H1 (cell line): ENCODE results near the gene TDRD9. TPM values are rescaled to one million over a fixed set of nuclear protein-coding genes. Genes with fewer than 3 reads are reported as not detected.

ENCODE experiments used
- CTCF ChIA-PET: fragments of 300-600 bp; sonication (Branson Sonifier 250); formaldehyde crosslinking; loops from one replicate; lab custom pipeline; 2021; ENCODE audit not compliant: partially characterized antibody; lab: Charles Lee
- POLR2A ChIA-PET: fragments of 300-600 bp; sonication (Branson Sonifier 250); formaldehyde crosslinking; loops from one replicate; lab custom pipeline; 2021; ENCODE audit warnings: inconsistent platforms; ENCODE audit not compliant: partially characterized antibody; lab: Charles Lee
- DNase-seq, 2 experiments: peaks; one replicate each; pipeline versions ENCODE4 v3.0.0 to v3.0.0-alpha.2; 2010 to 2022; ENCODE audit warnings: low spot score in 2 of 2, low read depth in 1 of 2, mixed read lengths in 1 of 2
- FAIRE-seq: peaks from 2 replicates; lab custom pipeline; 2011; peaks lifted over from hg19 to GRCh38; lab: Jason Lieb, UNC
- H2AFZ ChIP-seq: 2 replicates; pipeline ENCODE4 v1.8.1; 2012; ENCODE audit warnings: low read length, inconsistent platforms
- H2AK5ac ChIP-seq: 2 replicates; pipeline ENCODE4 v1.6.1; 2013; ENCODE audit warnings: low read depth, low read length
- H2BK120ac ChIP-seq: replicated peaks from 2 replicates; pipeline ENCODE3; 2013; ENCODE audit warnings: low read depth, low read length, inconsistent platforms
- H2BK12ac ChIP-seq: 2 replicates; pipeline ENCODE4 v1.6.1; 2013; ENCODE audit warnings: low read depth, low read length
- H2BK15ac ChIP-seq: 2 replicates; pipeline ENCODE4 v1.6.1; 2013; ENCODE audit warnings: low read length
- H2BK20ac ChIP-seq: 2 replicates; pipeline ENCODE4 v1.6.1; 2013; ENCODE audit warnings: low read length
- H2BK5ac ChIP-seq: 2 replicates; pipeline ENCODE4 v1.6.1; 2013; ENCODE audit warnings: low read depth, low read length
- H3K14ac ChIP-seq: 2 replicates; pipeline ENCODE4 v1.6.1; 2013; ENCODE audit warnings: inconsistent platforms; ENCODE audit not compliant: insufficient read length
- H3K18ac ChIP-seq: 2 replicates; pipeline ENCODE4 v1.6.1; 2013; ENCODE audit warnings: low read length; ENCODE audit errors: extremely low read depth
- H3K23ac ChIP-seq: 2 replicates; pipeline ENCODE4 v1.6.1; 2013; ENCODE audit warnings: inconsistent platforms; ENCODE audit not compliant: insufficient read length
- H3K23me2 ChIP-seq: 2 replicates; pipeline ENCODE4 v1.6.1; 2013; ENCODE audit warnings: low read depth, low read length
- H3K27ac ChIP-seq: 2 replicates; pipeline ENCODE4 v1.6.1; 2011; ENCODE audit warnings: low read depth, low read length, inconsistent platforms
- H3K27me3 ChIP-seq, 4 experiments: replicated peaks in 1 of 4; 1 replicate in 1 of 4; 2 replicates in 3 of 4; pipeline versions ENCODE4 v1.6.1 to v1.8.1; 2011 to 2013; ENCODE audit warnings: low read length in 3 of 4, mild to moderate bottlenecking in 3 of 4, inconsistent platforms in 2 of 4, mixed read lengths in 2 of 4, moderate library complexity in 1 of 4; ENCODE audit not compliant: control insufficient read depth in 3 of 4, insufficient read depth in 3 of 4; ENCODE audit errors: extremely low read depth in 1 of 4
- H3K36me3 ChIP-seq, 4 experiments: 2 replicates each; pipeline versions ENCODE4 v1.6.1 to v1.8.1; 2011 to 2013; ENCODE audit warnings: mild to moderate bottlenecking in 4 of 4, low read length in 3 of 4, moderate library complexity in 2 of 4, control low read depth in 1 of 4, inconsistent platforms in 1 of 4; ENCODE audit not compliant: insufficient read depth in 4 of 4, control insufficient read depth in 2 of 4
- H3K4ac ChIP-seq: replicated peaks from 2 replicates; pipeline ENCODE3; 2013; ENCODE audit warnings: low read length, low read depth, mixed read lengths, inconsistent platforms; ENCODE audit not compliant: insufficient read length
- H3K4me1 ChIP-seq, 4 experiments: replicated peaks in 1 of 4; 1 replicate in 1 of 4; 2 replicates in 3 of 4; pipeline versions ENCODE4 v1.6.1 to v1.8.1; 2011 to 2013; ENCODE audit warnings: low read length in 3 of 4, inconsistent platforms in 2 of 4, mixed read lengths in 1 of 4; ENCODE audit not compliant: insufficient read depth in 4 of 4, control insufficient read depth in 3 of 4
- H3K4me2 ChIP-seq, 2 experiments: 2 replicates each; pipeline versions ENCODE4 v1.6.1 to v1.8.1; 2011 to 2013; ENCODE audit warnings: low read depth in 2 of 2, low read length in 2 of 2, control low read depth in 1 of 2, inconsistent platforms in 1 of 2, mild to moderate bottlenecking in 1 of 2; ENCODE audit not compliant: insufficient read depth in 1 of 2
- H3K4me3 ChIP-seq, 4 experiments: fragments of 200-600, 300-600 bp in 1 of 4; sonication (generic), shearing (Covaris generic), sonication (Bioruptor Twin) in 1 of 4; 2 replicates each; pipeline versions ENCODE4 v1.5.1 to v1.8.1; 2011 to 2016; ENCODE audit warnings: low read length in 4 of 4, low read depth in 3 of 4, control low read depth in 2 of 4, inconsistent platforms in 2 of 4, mild to moderate bottlenecking in 2 of 4, mixed read lengths in 1 of 4, moderate library complexity in 1 of 4; ENCODE audit not compliant: insufficient read depth in 2 of 4; ENCODE audit errors: extremely low read depth in 1 of 4
- H3K56ac ChIP-seq: replicated peaks from 2 replicates; pipeline ENCODE3; 2013; ENCODE audit warnings: low read depth, mild to moderate bottlenecking, mixed read lengths, low read length, inconsistent platforms; ENCODE audit not compliant: insufficient read length
- H3K79me1 ChIP-seq: 2 replicates; pipeline ENCODE4 v1.6.1; 2013; ENCODE audit warnings: low read depth, low read length, control low read depth
- H3K79me2 ChIP-seq, 2 experiments: 2 replicates each; pipeline versions ENCODE4 v1.6.1 to v1.8.1; 2012 to 2013; ENCODE audit warnings: low read length in 2 of 2, mild to moderate bottlenecking in 2 of 2, inconsistent platforms in 1 of 2; ENCODE audit not compliant: insufficient read depth in 2 of 2, control insufficient read depth in 1 of 2
- H3K9ac ChIP-seq, 4 experiments: replicated peaks in 1 of 4; 1 replicate in 1 of 4; 2 replicates in 3 of 4; pipeline versions ENCODE4 v1.6.1 to v1.8.1; 2011 to 2013; ENCODE audit warnings: low read depth in 3 of 4, low read length in 3 of 4, control low read depth in 2 of 4, mild to moderate bottlenecking in 2 of 4, moderate library complexity in 2 of 4, inconsistent platforms in 1 of 4; ENCODE audit errors: extremely low read depth in 1 of 4
- H3K9me3 ChIP-seq, 2 experiments: 2 replicates each; pipeline versions ENCODE4 v1.6.1 to v1.8.1; 2012 to 2013; ENCODE audit warnings: mild to moderate bottlenecking in 2 of 2, moderate library complexity in 2 of 2, control low read depth in 1 of 2, inconsistent platforms in 1 of 2, low read depth in 1 of 2, low read length in 1 of 2, mixed read lengths in 1 of 2; ENCODE audit not compliant: insufficient read depth in 2 of 2
- H4K20me1 ChIP-seq, 2 experiments: replicated peaks in 1 of 2; 2 replicates each; pipeline versions ENCODE3 to v1.8.1; 2011 to 2013; ENCODE audit warnings: inconsistent platforms in 2 of 2, low read length in 2 of 2, mild to moderate bottlenecking in 1 of 2; ENCODE audit not compliant: insufficient read depth in 2 of 2, control insufficient read depth in 1 of 2
- H4K5ac ChIP-seq: 2 replicates; pipeline ENCODE4 v1.6.1; 2013; ENCODE audit warnings: low read length, low read depth, mixed read lengths, inconsistent platforms; ENCODE audit not compliant: insufficient read length
- H4K8ac ChIP-seq: 2 replicates; pipeline ENCODE4 v1.8.0; 2013; ENCODE audit warnings: mild to moderate bottlenecking, moderate library complexity, low read length, inconsistent platforms; ENCODE audit not compliant: insufficient read depth; ENCODE audit errors: extremely low read depth
- H4K91ac ChIP-seq: replicated peaks from 2 replicates; pipeline ENCODE3; 2013; ENCODE audit warnings: low read length, mixed read lengths, inconsistent platforms; ENCODE audit not compliant: insufficient read length
- ASH2L ChIP-seq: fragments of 200-600, 300-600 bp; sonication (generic); IDR thresholded peaks from one replicate; pipeline ENCODE4 v1.7.1; 2017; ENCODE audit warnings: low read length
- CEBPB ChIP-seq: IDR thresholded peaks from 2 replicates; pipeline ENCODE4 v1.6.1; 2012; ENCODE audit warnings: low read depth, low read length
- FOSL1 ChIP-seq: IDR thresholded peaks from 2 replicates; pipeline ENCODE4 v1.6.1; 2011; ENCODE audit warnings: mild to moderate bottlenecking, low read depth, low read length, moderate library complexity; ENCODE audit not compliant: insufficient read depth
- NANOG ChIP-seq: IDR thresholded peaks from 2 replicates; pipeline ENCODE4 v1.6.1; 2011; ENCODE audit warnings: low read length, low read depth, mild to moderate bottlenecking, inconsistent platforms; ENCODE audit not compliant: insufficient read depth, poor library complexity, severe bottlenecking
- SP2 ChIP-seq: IDR thresholded peaks from 2 replicates; pipeline ENCODE4 v1.6.1; 2012; ENCODE audit warnings: mild to moderate bottlenecking, low read length, inconsistent platforms
- WGBS, 2 experiments: shearing (Covaris generic) in 1 of 2; methylation state at CpG; one replicate each; pipeline versions ENCODE4 v1.1.6 to v1.1.7; 2013 to 2015; ENCODE audit warnings: low lambda C conversion rate in 2 of 2, mixed read lengths in 2 of 2, inconsistent platforms in 1 of 2, low coverage in 1 of 2, missing lambda C conversion rate in 1 of 2; ENCODE audit not compliant: insufficient replicate concordance in 2 of 2, insufficient coverage in 1 of 2, insufficient read length in 1 of 2; ENCODE audit errors: extremely low coverage in 1 of 2, missing lambda C conversion rate in 1 of 2; 5-methylcytosine and 5-hydroxymethylcytosine counted together
- polyA plus RNA-seq, 7 experiments: library from polyadenylated mRNA; depleted of rRNA in 3 of 7; stranded (reverse) in 5 of 7; unstranded in 2 of 7; fragments of >200 nt in 5 of 7; fragments of 200-250 nt in 2 of 7; gene quantifications; 1 replicate in 5 of 7; 2 replicates in 1 of 7; 4 replicates in 1 of 7; pipeline versions ENCODE4 v1.2.1 to v1.2.3, GENCODE V29; 2011 to 2013; ENCODE audit warnings: missing spikeins in 2 of 7, mixed read lengths in 2 of 7
- total RNA-seq: library from RNA; stranded (reverse); fragmentation: NEBNext Ultra II Directional; extraction: Animal tissue kit (Norgen Biotek cat#: 25700); gene quantifications from 2 replicates; pipeline ENCODE4 v1.2.1, GENCODE V29; 2021

The TDRD9 gene
- total and polyA plus RNA-seq, 2 of the 8 experiments (the other 6 are each of a cell fraction or from before 2014, with no cell fraction given), result not detected

DNA sequence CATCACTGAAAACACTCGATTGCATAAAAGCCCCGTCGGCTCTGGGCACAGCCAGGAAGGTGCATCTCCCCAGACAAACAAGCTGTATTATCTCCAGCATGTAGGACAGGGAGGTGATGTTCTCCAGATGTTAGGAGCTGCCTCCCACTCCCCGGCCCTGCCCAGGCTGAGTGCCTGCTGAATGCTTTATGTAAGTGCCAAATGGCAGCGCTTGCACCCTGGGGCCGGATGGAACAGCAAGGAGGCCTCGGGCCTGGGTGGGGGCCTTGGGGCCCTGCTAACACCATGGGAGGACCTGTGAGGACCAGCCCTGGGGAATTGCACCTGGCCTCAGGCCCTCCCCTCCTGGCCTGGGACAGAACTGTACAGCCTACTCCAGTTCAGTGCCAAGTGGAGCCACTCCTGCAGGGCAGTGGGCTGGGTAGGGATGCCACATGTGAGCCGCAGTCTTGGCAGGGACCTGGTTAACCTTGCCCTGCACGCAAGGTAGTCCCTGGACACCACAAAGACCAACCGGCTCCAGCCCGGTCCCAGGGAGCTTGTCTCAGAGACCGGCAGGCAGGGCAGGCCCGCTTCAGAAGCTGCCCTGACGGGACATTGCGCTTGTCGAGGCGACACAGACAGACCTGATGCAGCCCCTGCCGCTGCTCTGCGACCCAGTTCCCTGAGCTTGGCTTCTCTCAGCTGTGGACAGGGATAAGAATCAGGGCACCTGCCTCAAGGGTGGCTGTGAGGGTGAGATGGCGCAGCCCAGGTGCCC lies 45.6 kb upstream of the TDRD9 start:
- no peak overlapping the region for H2BK5ac ChIP-seq
- no peak overlapping the region for H3K27ac ChIP-seq
- H3K9ac ChIP-seq, result no peak overlapping the region
- no peak overlapping the region for H3K14ac ChIP-seq
- no peak overlapping the region for H2BK120ac ChIP-seq
- H4K8ac ChIP-seq, result no peak overlapping the region; the same call in 1 of the 2 replicates
- H3K27me3 ChIP-seq, result no peaks in the 10 kb centered on the region
- CTCF ChIA-PET, result interaction anchor here (0.6 to 3.3 kb wide), 6 partner anchors 12 to 77 kb away, joined by 3 to 16 read pairs (median 4); no protein-coding TSS in a partner anchor
- no peaks in the 10 kb centered on the region for H3K36me3 ChIP-seq
- DNase-seq (no peak), FAIRE-seq (no peak)
- H2BK12ac ChIP-seq, result no peak overlapping the region
- H3K18ac ChIP-seq, result no peak overlapping the region
- no peak overlapping the region for H3K56ac ChIP-seq
- no peaks in the 10 kb centered on the region for H3K23me2 ChIP-seq
- H3K23ac ChIP-seq, result no peak overlapping the region
- H2AFZ ChIP-seq, result no peak overlapping the region
- H2BK15ac ChIP-seq, result no peak overlapping the region
- H3K79me1 ChIP-seq, result no peaks in the 10 kb centered on the region
- H4K20me1 ChIP-seq, result peaks cover 0 to 1% of the 10 kb centered on the region in 2 experiments
- 95% methylated on average over 20 of the region's 20 CpGs; no CpG with 5 or more reads in 1 of the 2 experiments for WGBS, 2 experiments
- H3K9me3 ChIP-seq, result no peaks in the 10 kb centered on the region
- H4K5ac ChIP-seq, result no peak overlapping the region
- H3K79me2 ChIP-seq, result no peaks in the 10 kb centered on the region
- H2BK20ac ChIP-seq, result no peak overlapping the region
- POLR2A ChIA-PET, result interaction anchor here (0.6 to 2.1 kb wide), 3 partner anchors 11 to 963 kb away, joined by 3 to 5 read pairs (median 3); no protein-coding TSS in a partner anchor
- no peak overlapping the region for H4K91ac ChIP-seq
- no peak overlapping the region for H3K4ac ChIP-seq
- no peak overlapping the region for H2AK5ac ChIP-seq
- no peak overlapping the region for H3K4me2 ChIP-seq
- no peak overlapping the region for H3K4me3 ChIP-seq
- H3K4me1 ChIP-seq, result peaks cover 11 to 23% (median 16%) of the 10 kb centered on the region in 4 experiments
- no peak for TF ChIP-seq FOSL1
- TF ChIP-seq SP2, result no peak
- TF ChIP-seq ASH2L, result no peak
- no peak for TF ChIP-seq NANOG
- no peak for TF ChIP-seq CEBPB
